22Rv1 (cell line): Measurements from ENCODE around the gene IFITM10.

Experiments used
- ZFX ChIP-seq: fragments of 450-650 bp; IDR thresholded peaks from 2 replicates; pipeline ENCODE4 v1.6.1; 2017; ENCODE audit warnings: antibody characterized with exemption, borderline replicate concordance
- TF ChIP-seq, protein P1 (sequence below): fragments of 450-650 bp; IDR thresholded peaks from 2 replicates; pipeline ENCODE4 v1.5.1; 2017; ENCODE audit warnings: mild to moderate bottlenecking

GRCh38 chr11:1745701-1746320, 4.6 kb downstream of the IFITM10 start:
- TF ChIP-seq, protein P1, sequence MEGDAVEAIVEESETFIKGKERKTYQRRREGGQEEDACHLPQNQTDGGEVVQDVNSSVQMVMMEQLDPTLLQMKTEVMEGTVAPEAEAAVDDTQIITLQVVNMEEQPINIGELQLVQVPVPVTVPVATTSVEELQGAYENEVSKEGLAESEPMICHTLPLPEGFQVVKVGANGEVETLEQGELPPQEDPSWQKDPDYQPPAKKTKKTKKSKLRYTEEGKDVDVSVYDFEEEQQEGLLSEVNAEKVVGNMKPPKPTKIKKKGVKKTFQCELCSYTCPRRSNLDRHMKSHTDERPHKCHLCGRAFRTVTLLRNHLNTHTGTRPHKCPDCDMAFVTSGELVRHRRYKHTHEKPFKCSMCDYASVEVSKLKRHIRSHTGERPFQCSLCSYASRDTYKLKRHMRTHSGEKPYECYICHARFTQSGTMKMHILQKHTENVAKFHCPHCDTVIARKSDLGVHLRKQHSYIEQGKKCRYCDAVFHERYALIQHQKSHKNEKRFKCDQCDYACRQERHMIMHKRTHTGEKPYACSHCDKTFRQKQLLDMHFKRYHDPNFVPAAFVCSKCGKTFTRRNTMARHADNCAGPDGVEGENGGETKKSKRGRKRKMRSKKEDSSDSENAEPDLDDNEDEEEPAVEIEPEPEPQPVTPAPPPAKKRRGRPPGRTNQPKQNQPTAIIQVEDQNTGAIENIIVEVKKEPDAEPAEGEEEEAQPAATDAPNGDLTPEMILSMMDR = no peak
- TF ChIP-seq ZFX = no peak
